Gastrocnemius medialis (tissue), 4 donors: ENCODE data around the gene CD79A. TPM values are rescaled to one million over a fixed set of nuclear protein-coding genes. Genes with fewer than 3 reads are reported as not detected.

Source experiments
- ATAC-seq, 2 donors: fragments of 150-250 bp; one replicate each; pipeline ENCODE4 v1.9.1; 2016
- DNase-seq, 2 donors: peaks; one replicate each; pipeline ENCODE4 v3.0.0-alpha.2; 2019
- H3K27ac ChIP-seq, 4 donors: fragments of 200-600 bp; sonication (generic); 1 replicate in 1 of 4; 2 replicates in 3 of 4; pipeline ENCODE4 v1.5.1; 2016 to 2018; ENCODE audit warnings: mild to moderate bottlenecking in 2 of 4, moderate library complexity in 1 of 4
- H3K27me3 ChIP-seq, 3 donors: fragments of 200-600 bp; sonication (generic) in 2 of 3; 1 replicate in 1 of 3; 2 replicates in 2 of 3; pipeline versions ENCODE4 v1.5.1 to v1.6.0; 2016 to 2019; ENCODE audit warnings: mild to moderate bottlenecking in 1 of 3, moderate library complexity in 1 of 3
- H3K36me3 ChIP-seq, 2 donors: fragments of 200-600 bp; sonication (generic) in 1 of 2; one replicate each; pipeline ENCODE4 v1.5.1; 2017 to 2018
- H3K4me1 ChIP-seq, 2 donors: fragments of 200-600 bp; sonication (generic) in 1 of 2; one replicate each; pipeline ENCODE4 v1.5.1; 2016 to 2017; ENCODE audit warnings: mild to moderate bottlenecking in 2 of 2
- H3K4me3 ChIP-seq, 4 donors: fragments of 200-600 bp; sonication (generic) in 3 of 4; 1 replicate in 1 of 4; 2 replicates in 3 of 4; pipeline ENCODE4 v1.5.1; 2016 to 2019; ENCODE audit warnings: mild to moderate bottlenecking in 2 of 4
- H3K9me3 ChIP-seq, 3 donors: fragments of 200-600 bp; sonication (generic) in 2 of 3; 1 replicate in 1 of 3; 2 replicates in 2 of 3; pipeline ENCODE4 v1.5.1; 2016 to 2019
- POLR2A ChIP-seq, 2 donors: fragments of 450-650 bp; IDR thresholded peaks; one replicate each; pipeline ENCODE4 v1.6.1; 2017; ENCODE audit warnings: antibody characterized with exemption in 2 of 2, mild to moderate bottlenecking in 2 of 2, moderate library complexity in 2 of 2
- in situ Hi-C, 4 donors: fragments of 200-750 bp; cut with MboI; loops; one replicate each; pipeline versions ENCODE4 v1.15.0 to v1.8.0; 2017; ENCODE audit warnings: low sequenced_read_pairs in 4 of 4
- intact Hi-C: fragments of 100-400 bp; cut with DNase I; formaldehyde crosslinking; loops from one replicate; pipeline ENCODE4 v1.15.1; 2023; ENCODE audit warnings: low total_unique reads
- total RNA-seq, 4 donors: library from RNA; depleted of rRNA; stranded (reverse); fragments of >200 nt; gene quantifications; one replicate each; pipeline versions ENCODE4 v1.1.0 to v1.2.3, GENCODE V29; 2016
- TF ChIP-seq, protein P1 (sequence below), 5 experiments: fragments of 450-650 bp in 3 of 5; fragments of 200-600 bp in 2 of 5; sonication (generic) in 2 of 5; IDR thresholded peaks in 4 of 5; conservative IDR thresholded peaks in 1 of 5; 1 replicate in 4 of 5; 2 replicates in 1 of 5; pipeline ENCODE4 v1.5.1; 2016 to 2019; ENCODE audit warnings: antibody characterized with exemption in 5 of 5, mild to moderate bottlenecking in 3 of 5, moderate library complexity in 3 of 5

CD79A gene
- total RNA-seq, 4 donors from 2014 or later = 0.20 TPM; not detected in 3

DNA sequence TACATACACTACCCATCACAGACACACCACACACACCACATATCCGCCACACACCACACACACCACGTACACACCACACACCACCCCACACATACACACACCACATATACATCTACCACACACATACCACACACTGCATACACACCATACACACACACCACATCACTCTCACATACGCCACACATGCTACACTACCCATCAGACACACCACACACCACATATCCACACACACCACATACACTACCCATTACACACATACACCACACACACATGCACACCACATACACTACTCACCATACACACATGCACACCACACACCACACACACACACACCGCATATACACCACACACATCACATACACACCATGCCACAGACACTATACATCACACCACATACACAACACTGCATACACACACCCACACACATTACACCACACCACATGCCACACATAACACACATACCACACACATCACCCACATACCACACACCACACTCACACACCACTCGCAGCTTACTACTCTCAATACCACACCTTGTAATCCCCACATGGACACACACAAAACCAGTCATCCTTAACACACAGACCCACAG is 41.7 kb downstream of the CD79A start:
- intact Hi-C loops (no loop called here), in situ Hi-C loops (no loop called here)
- H3K9me3 ChIP-seq = no peaks in the 10 kb centered on the region
- peaks cover 76 to 88% (median 86%) of the 10 kb centered on the region in 3 donors for H3K27me3 ChIP-seq
- H3K4me3 ChIP-seq = no peak overlapping the region
- no peaks in the 10 kb centered on the region for H3K36me3 ChIP-seq
- no peak for DNase-seq
- no peaks in the 10 kb centered on the region for H3K4me1 ChIP-seq
- ATAC-seq = no peak
- TF ChIP-seq POLR2A (IDR thresholded peaks at IDR 0.05) = no peak
- TF ChIP-seq, protein P1, sequence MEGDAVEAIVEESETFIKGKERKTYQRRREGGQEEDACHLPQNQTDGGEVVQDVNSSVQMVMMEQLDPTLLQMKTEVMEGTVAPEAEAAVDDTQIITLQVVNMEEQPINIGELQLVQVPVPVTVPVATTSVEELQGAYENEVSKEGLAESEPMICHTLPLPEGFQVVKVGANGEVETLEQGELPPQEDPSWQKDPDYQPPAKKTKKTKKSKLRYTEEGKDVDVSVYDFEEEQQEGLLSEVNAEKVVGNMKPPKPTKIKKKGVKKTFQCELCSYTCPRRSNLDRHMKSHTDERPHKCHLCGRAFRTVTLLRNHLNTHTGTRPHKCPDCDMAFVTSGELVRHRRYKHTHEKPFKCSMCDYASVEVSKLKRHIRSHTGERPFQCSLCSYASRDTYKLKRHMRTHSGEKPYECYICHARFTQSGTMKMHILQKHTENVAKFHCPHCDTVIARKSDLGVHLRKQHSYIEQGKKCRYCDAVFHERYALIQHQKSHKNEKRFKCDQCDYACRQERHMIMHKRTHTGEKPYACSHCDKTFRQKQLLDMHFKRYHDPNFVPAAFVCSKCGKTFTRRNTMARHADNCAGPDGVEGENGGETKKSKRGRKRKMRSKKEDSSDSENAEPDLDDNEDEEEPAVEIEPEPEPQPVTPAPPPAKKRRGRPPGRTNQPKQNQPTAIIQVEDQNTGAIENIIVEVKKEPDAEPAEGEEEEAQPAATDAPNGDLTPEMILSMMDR (IDR thresholded peaks at IDR 0.05 in 4 of 5, conservative IDR thresholded peaks at IDR 0.05 in 1 of 5) = no peak
- H3K27ac ChIP-seq = no peak overlapping the region

DNA sequence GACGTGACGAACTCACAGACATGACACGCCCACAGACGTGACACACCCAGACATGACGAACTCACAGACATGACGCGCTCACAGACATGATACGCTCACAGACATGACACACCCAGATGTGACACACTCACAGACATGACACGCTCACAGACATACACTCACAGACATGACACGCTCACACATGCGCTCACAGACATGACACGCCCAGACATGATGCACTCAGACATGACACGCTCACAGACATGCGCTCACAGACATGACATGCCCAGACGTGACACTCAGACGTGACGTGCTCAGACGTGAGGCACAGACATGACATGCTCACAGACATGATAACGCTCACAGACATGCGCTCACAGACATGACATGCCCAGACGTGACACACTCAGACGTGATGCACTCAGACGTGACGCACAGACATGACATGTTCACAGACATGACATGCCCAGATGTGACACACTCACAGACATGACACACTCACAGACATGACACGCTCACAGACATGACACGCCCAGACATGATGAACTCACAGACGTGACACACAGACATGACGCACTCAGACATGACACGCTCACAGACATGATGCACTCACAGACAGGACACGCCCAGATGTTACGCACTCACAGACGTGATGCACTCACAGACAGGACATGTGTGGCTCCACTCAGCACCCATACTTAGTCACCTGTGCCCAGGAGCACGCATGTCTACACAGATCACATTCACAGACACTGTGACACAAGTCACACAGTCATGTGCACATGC is 43.1 kb downstream of the CD79A start:
- H3K9me3 ChIP-seq = no peaks in the 10 kb centered on the region
- H3K4me1 ChIP-seq = no peaks in the 10 kb centered on the region
- TF ChIP-seq, protein P1 (IDR thresholded peaks at IDR 0.05 in 4 of 5, conservative IDR thresholded peaks at IDR 0.05 in 1 of 5) = no peak
- TF ChIP-seq POLR2A (IDR thresholded peaks at IDR 0.05) = no peak
- H3K27me3 ChIP-seq = peaks cover 79 to 91% (median 90%) of the 10 kb centered on the region in 3 donors
- H3K36me3 ChIP-seq = no peaks in the 10 kb centered on the region
- intact Hi-C loops = no loop called here
- no peak for DNase-seq
- no peak overlapping the region for H3K27ac ChIP-seq
- H3K4me3 ChIP-seq = no peak overlapping the region
- ATAC-seq = no peak
- in situ Hi-C loops = no loop called here

DNA sequence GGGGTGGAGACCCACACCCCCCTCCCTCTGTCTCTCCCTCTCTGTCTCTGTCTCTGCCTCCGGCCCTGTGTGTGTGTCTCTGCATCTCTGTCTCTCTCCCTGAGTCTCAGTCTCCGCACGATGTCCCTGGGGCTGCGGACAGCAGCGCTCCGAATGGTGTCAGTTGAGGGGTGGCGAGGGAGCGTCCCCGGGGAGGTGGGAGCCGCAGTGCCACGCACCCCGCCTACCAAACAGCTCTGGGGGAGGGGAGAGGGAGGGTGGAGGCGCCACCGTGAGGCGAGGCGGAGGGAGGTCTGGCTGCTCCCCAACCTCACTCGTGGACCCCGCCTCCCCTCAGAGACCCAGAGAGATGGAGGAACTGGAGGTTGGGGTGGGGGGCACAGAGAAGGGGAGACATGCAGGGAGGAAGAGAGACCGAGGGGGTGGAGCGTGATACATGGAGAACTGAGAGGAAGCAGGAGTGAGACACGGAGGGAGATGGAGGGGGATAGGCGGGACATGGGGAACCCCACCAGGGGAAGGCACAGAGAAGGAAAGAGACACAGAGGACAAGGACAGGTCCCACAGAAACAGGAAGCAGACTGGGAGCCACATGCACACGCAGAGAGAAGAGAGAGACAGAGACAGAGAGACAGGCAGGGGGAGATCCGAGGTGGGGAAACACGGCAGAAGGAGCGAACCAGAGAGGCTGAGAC is 44.0 kb downstream of the CD79A start:
- ATAC-seq (no peak), DNase-seq (no peak)
- H3K4me1 ChIP-seq = no peaks in the 10 kb centered on the region
- intact Hi-C loops (no loop called here), in situ Hi-C loops (no loop called here)
- H3K36me3 ChIP-seq = no peaks in the 10 kb centered on the region
- H3K9me3 ChIP-seq = no peaks in the 10 kb centered on the region
- TF ChIP-seq, protein P1 (IDR thresholded peaks at IDR 0.05 in 4 of 5, conservative IDR thresholded peaks at IDR 0.05 in 1 of 5) = no peak
- TF ChIP-seq POLR2A (IDR thresholded peaks at IDR 0.05) = no peak
- no peak overlapping the region for H3K4me3 ChIP-seq
- no peak overlapping the region for H3K27ac ChIP-seq
- peaks cover 79 to 91% (median 88%) of the 10 kb centered on the region in 3 donors for H3K27me3 ChIP-seq

DNA sequence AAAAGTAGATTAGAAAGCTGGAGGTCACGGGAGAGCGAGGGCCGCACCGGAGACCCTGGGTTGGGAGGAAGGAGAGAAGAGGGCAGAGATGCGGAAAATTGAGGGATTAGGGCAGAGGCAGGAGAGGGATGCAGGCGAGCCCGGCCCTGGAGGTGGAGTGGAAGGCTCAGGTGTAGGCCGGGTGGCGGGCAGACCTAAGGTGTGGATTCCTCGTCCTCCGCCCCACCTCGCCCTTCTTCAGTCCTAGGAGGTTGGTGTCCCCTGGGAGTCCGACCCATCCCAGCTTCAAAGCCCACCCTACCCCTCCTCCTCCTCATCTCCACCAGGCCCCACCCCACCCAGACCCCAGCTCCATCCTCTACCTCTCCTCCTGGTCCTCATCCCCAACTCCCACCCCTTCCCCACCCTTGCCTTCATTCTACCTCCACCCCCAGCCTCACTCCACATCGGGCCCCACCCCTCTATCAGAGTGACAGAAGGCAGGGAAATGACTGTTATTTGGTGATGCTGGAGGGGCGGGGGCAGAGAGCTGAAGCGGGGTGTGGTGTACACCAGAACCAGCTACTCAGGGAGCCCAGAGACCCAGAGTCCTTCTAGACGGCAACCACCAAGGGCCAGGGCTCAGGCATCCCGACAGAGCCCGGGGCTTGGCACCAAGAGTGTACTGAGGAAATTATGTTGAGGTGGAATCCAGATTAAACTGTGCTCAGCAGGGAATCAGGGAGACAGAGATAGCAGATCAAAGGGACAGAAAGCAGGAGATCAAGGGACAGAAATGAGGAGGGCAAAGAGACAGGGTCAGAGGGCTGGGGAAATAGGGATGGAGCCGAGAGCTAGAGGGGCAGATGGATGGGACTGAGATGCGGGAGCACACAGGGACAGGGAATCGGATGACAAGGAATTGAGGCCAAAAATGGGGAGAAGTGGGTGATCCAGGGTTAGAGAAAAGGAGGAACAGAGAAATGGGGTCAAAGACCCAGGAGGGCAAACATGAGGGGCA is 44.8 kb downstream of the CD79A start:
- H3K27ac ChIP-seq = no peak overlapping the region
- no peaks in the 10 kb centered on the region for H3K36me3 ChIP-seq
- no peak overlapping the region for H3K4me3 ChIP-seq
- in situ Hi-C loops = no loop called here
- ATAC-seq (no peak), DNase-seq (no peak)
- intact Hi-C loops = no loop called here
- H3K4me1 ChIP-seq = no peaks in the 10 kb centered on the region
- no peak for TF ChIP-seq POLR2A (IDR thresholded peaks at IDR 0.05)
- TF ChIP-seq, protein P1 (IDR thresholded peaks at IDR 0.05 in 4 of 5, conservative IDR thresholded peaks at IDR 0.05 in 1 of 5) = no peak
- H3K27me3 ChIP-seq = peaks cover 81 to 91% (median 88%) of the 10 kb centered on the region in 3 donors
- H3K9me3 ChIP-seq = no peaks in the 10 kb centered on the region
